Mononuclear cell (primary cell): ENCODE measurements around the gene ITIH3. TPM values are rescaled to one million over a fixed set of nuclear protein-coding genes. Genes with fewer than 3 reads are reported as not detected.

ENCODE experiments used
- H3K27me3 ChIP-seq: 2 replicates; pipeline ENCODE4 v1.6.0; 2011; ENCODE audit warnings: low read length, control low read depth; ENCODE audit not compliant: insufficient read depth
- H3K4me1 ChIP-seq: 2 replicates; pipeline ENCODE4 v1.5.1; 2011; ENCODE audit warnings: mild to moderate bottlenecking, low read length, control low read depth; ENCODE audit not compliant: insufficient read depth
- H3K4me3 ChIP-seq: 2 replicates; pipeline ENCODE4 v1.5.1; 2011; ENCODE audit warnings: mild to moderate bottlenecking, low read length, moderate library complexity
- H3K9me3 ChIP-seq: 2 replicates; pipeline ENCODE4 v1.5.1; 2011; ENCODE audit warnings: low read depth, mild to moderate bottlenecking, control low read depth, low read length
- total RNA-seq: library from RNA; depleted of rRNA; stranded (reverse); fragments of >200 nt; gene quantifications from one replicate; pipeline ENCODE4 v1.2.3, GENCODE V29; 2012

The ITIH3 gene
- total RNA-seq, 1 donor, result not detected

GRCh38 chr3:52798978-52799476 lies 4.4 kb downstream of the ITIH3 start:
- no peaks in the 10 kb centered on the region for H3K4me1 ChIP-seq
- no peak overlapping the region for H3K4me3 ChIP-seq
- no peaks in the 10 kb centered on the region for H3K27me3 ChIP-seq
- no peaks in the 10 kb centered on the region for H3K9me3 ChIP-seq

GRCh38 chr3:52800079-52800478 lies 5.5 kb downstream of the ITIH3 start:
- H3K4me1 ChIP-seq, result no peaks in the 10 kb centered on the region
- H3K4me3 ChIP-seq, result no peak overlapping the region
- H3K9me3 ChIP-seq, result no peaks in the 10 kb centered on the region
- H3K27me3 ChIP-seq, result no peaks in the 10 kb centered on the region

DNA sequence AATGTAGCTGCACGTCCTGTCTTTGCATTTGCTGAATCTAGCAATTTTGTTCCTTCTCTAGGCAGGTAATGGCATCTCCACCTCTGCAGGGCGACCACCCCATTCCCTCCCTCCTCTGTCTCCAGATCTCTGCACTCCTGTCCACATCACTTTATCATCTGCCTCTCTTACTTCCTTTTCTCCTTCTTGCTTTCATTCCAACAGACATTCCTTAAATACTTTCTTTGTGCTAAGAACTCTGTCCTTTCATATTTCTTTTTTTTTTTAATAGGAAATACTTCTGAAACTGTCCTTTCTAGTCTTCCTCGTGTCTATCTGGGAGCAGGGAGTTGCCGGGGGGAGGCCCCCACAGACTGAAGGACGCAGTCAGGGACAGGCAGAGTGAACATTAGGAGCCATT lies 7.2 kb downstream of the ITIH3 start:
- H3K4me1 ChIP-seq, result no peaks in the 10 kb centered on the region
- no peaks in the 10 kb centered on the region for H3K27me3 ChIP-seq
- H3K4me3 ChIP-seq, result no peak overlapping the region
- H3K9me3 ChIP-seq, result no peaks in the 10 kb centered on the region

- Histone ChIP-seq H3K27me3 (no peaks in the 10 kb centered on the region), H3K9me3 (no peaks in the 10 kb centered on the region), H3K4me3 (no peak overlapping the region), H3K4me1 (no peaks in the 10 kb centered on the region)
Observed at GRCh38 chr3:52805270-52806039, 10.9 kb downstream of the ITIH3 start.

DNA sequence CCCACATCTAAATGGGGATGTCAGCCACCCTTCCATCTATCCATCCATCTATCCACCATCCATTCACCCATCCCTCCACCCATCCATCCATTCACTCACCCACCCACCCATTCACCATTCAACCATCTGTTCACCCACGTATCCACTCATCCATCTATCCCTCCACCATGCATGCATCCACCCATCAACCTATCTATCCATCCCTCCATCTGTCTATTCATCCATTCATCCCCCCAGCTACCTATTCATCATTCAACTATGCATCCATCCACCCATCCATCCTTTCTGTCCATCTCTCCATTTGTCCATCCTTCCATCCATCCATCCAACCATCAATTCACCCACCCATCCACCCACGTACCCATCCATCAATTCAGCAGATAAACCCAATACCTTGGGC lies 14.6 kb downstream of the ITIH3 start:
- H3K9me3 ChIP-seq, result no peaks in the 10 kb centered on the region
- H3K4me1 ChIP-seq, result no peaks in the 10 kb centered on the region
- no peak overlapping the region for H3K4me3 ChIP-seq
- H3K27me3 ChIP-seq, result no peaks in the 10 kb centered on the region

DNA sequence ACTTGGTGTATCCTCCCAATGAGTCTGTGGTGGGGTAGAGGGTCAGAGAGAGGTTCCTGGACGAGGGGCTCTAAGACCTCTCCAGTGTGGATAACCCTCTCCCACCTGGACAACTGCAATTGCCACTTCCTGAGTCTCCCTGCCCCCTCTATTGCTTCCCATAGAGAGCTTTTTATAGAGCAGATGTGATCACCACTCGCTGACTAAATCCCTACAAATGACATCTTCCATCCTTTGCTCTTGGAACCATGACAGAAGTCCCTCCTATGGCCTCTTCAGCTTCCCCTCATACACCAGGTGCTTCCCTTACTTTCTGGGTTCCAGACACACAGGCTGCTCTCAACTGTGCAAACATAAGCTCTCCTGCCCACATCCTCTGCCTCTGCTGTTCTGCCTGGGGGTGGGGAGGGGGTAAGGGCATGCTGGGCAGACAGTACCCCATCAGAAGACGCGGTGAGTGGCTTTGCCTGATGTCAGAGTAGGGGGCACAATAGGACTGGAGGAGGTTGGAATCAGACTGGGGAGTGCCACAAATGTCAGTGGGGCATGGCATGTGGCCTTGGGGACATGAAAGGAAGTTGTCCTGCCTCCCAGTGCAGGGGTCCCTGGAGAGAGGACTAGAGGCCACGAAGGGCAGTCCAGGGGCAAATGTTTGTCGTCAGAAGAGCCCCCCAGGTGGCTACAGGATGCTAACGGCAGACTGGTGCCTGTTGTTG lies 15.2 kb downstream of the ITIH3 start:
- Histone ChIP-seq H3K27me3 (no peaks in the 10 kb centered on the region), H3K9me3 (no peaks in the 10 kb centered on the region), H3K4me1 (no peaks in the 10 kb centered on the region), H3K4me3 (no peak overlapping the region)

- Histone ChIP-seq H3K27me3 (no peaks in the 10 kb centered on the region), H3K4me1 (no peaks in the 10 kb centered on the region), H3K9me3 (no peaks in the 10 kb centered on the region)
Observed at GRCh38 chr3:52810923-52811322, 16.3 kb downstream of the ITIH3 start.

GRCh38 chr3:52811452-52812011 lies 16.9 kb downstream of the ITIH3 start:
- Histone ChIP-seq H3K4me3 (no peak overlapping the region), H3K4me1 (no peaks in the 10 kb centered on the region), H3K27me3 (no peaks in the 10 kb centered on the region), H3K9me3 (no peaks in the 10 kb centered on the region)

More at GRCh38 chr3:52810923-52811322, 16.3 kb downstream of the ITIH3 start:
- no peak overlapping the region for H3K4me3 ChIP-seq

GRCh38 chr3:52813810-52814209 lies 19.2 kb downstream of the ITIH3 start:
- Histone ChIP-seq H3K4me3 (no peak overlapping the region), H3K9me3 (no peaks in the 10 kb centered on the region), H3K4me1 (no peaks in the 10 kb centered on the region), H3K27me3 (no peaks in the 10 kb centered on the region)

DNA sequence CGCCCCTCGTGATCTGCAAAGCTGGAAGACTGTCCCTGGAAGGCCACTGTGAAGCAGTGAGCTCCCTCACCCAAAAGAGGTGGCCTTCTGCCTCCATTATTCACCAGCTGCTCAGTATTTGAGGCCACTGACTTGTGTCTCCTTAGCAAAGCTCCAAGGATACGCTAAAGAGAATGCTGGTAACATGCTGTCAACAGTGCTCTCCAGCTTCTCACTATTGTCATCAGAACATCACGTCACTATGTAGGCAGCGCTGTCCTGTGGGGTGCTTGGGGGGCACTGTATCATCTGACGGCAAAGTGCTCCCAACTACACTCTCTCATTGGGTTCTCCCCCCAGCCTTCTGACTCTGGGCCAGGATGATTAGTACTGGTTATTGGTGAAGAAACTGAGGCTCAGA lies 21.6 kb downstream of the ITIH3 start:
- Histone ChIP-seq H3K4me1 (no peaks in the 10 kb centered on the region), H3K9me3 (no peaks in the 10 kb centered on the region)

DNA sequence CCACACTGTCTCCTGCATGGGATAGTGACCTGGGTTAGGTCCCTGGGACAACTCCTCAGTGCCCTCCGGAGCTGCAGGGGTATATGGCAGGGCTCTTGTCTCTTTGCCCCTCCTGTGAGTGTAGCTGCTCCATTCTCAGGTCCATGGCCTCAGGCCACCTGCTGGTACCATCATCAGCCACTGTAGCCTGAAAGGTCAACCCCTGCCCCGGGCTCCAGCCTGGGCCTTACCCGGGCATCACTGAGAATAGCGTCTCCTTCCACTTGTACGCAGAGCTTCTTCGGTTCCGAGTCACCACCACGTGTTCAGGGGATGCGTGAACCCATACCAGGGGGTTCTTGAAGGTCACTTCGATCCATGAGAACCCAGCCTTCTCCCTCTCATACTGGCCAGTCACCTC lies 22.1 kb downstream of the ITIH3 start:
- no peaks in the 10 kb centered on the region for H3K27me3 ChIP-seq
- H3K4me1 ChIP-seq, result no peaks in the 10 kb centered on the region
- H3K4me3 ChIP-seq, result no peak overlapping the region
- no peaks in the 10 kb centered on the region for H3K9me3 ChIP-seq

More for the DNA sequence above, 21.6 kb downstream of the ITIH3 start:
- Histone ChIP-seq H3K27me3 (no peaks in the 10 kb centered on the region), H3K4me3 (no peak overlapping the region)

GRCh38 chr3:52817221-52817620 lies 22.6 kb downstream of the ITIH3 start:
- Histone ChIP-seq H3K9me3 (no peaks in the 10 kb centered on the region), H3K4me1 (no peaks in the 10 kb centered on the region), H3K4me3 (no peak overlapping the region), H3K27me3 (no peaks in the 10 kb centered on the region)

- no peaks in the 10 kb centered on the region for H3K4me1 ChIP-seq
Observed at GRCh38 chr3:52817860-52818259, 23.3 kb downstream of the ITIH3 start.

DNA sequence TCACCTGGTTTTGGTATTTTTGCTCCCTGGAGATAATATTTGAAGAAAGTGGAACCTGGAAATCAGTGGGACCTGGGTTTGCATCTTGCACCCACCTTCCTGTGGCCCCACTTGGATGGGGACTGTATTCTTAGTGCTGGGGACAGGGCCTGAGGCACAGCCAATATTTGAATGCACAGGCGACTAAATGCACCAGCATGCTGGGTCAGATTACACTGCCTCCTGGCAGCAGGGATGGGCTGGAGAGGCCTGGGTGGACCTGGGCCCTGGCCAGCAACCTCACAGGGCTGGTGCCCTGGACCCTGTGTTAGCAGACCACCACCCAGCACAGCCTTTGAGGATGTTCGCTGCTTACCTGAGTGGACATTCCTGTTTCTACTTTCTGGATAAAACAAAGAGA lies 25.3 kb downstream of the ITIH3 start:
- Histone ChIP-seq H3K4me1 (no peaks in the 10 kb centered on the region), H3K9me3 (no peaks in the 10 kb centered on the region), H3K27me3 (no peaks in the 10 kb centered on the region), H3K4me3 (no peak overlapping the region)

More at GRCh38 chr3:52817860-52818259, 23.3 kb downstream of the ITIH3 start:
- Histone ChIP-seq H3K4me3 (no peak overlapping the region), H3K9me3 (no peaks in the 10 kb centered on the region), H3K27me3 (no peaks in the 10 kb centered on the region)

- H3K9me3 ChIP-seq, result no peaks in the 10 kb centered on the region
- no peaks in the 10 kb centered on the region for H3K27me3 ChIP-seq
- H3K4me3 ChIP-seq, result no peak overlapping the region
- no peaks in the 10 kb centered on the region for H3K4me1 ChIP-seq
Observed at GRCh38 chr3:52820736-52821135, 26.1 kb downstream of the ITIH3 start.
